ENCODE data around the gene FCRLA.
"Not testable (repeated sequence)": the region's sequence is repeated elsewhere in the genome, so short reads cannot be mapped to it uniquely, and the experiment has no call there.

FCRLA gene

DNA sequence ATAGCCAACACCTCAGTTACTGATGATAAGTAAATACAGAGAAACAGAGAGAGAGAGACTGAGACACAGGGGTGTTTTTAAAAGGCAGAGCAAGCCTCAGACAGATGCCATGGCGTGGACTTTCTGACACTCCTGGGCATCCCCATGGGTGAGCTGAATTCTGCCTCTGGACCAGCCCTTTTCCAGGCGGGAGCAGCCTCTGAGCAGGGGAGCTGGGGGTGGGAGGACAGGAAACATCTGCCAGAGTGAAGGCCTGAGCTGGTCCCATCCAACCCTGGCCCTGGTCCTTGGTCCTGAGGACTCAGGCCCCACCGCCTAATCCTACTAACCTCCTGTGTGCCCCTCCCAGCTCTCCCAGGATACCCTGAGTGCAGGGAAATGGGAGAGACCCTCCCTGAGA is 32.1 kb upstream of the FCRLA start:
- not testable (repeated sequence) for H3K4me1 ChIP-seq (ENCODE audit: control insufficient read depth, insufficient read depth, low read length); H3K27ac ChIP-seq (ENCODE audit: insufficient read depth, low read depth, low read length, poor library complexity, severe bottlenecking); H3K27me3 ChIP-seq (ENCODE audit: control insufficient read depth, insufficient read depth, low read length, poor library complexity, severe bottlenecking); H3K36me3 ChIP-seq (ENCODE audit: control insufficient read depth, insufficient read depth, low read length); H3K9me3 ChIP-seq (ENCODE audit: control insufficient read depth, low read length); H3K4me3 ChIP-seq (ENCODE audit: insufficient read depth, low read depth, low read length)
- 80 to 91% methylated on average over 2 to 3 of the region's 3 CpGs for WGBS, 2 experiments

- 93 to 95% methylated on average over 2 of the region's 2 CpGs for WGBS, 2 experiments
- Histone ChIP-seq H3K27ac (ENCODE audit: insufficient read depth, low read depth, low read length, poor library complexity, severe bottlenecking) (no peak overlapping the region), H3K27me3 (ENCODE audit: control insufficient read depth, insufficient read depth, low read length, poor library complexity, severe bottlenecking) (no peaks in the 10 kb centered on the region), H3K36me3 (ENCODE audit: control insufficient read depth, insufficient read depth, low read length) (no peaks in the 10 kb centered on the region), H3K9me3 (ENCODE audit: control insufficient read depth, low read length) (no peaks in the 10 kb centered on the region), H3K4me3 (ENCODE audit: insufficient read depth, low read depth, low read length) (no peak overlapping the region), H3K4me1 (ENCODE audit: control insufficient read depth, insufficient read depth, low read length) (no peaks in the 10 kb centered on the region)
Measured at GRCh38 chr1:161676441-161676840, 30.6 kb upstream of the FCRLA start.

DNA sequence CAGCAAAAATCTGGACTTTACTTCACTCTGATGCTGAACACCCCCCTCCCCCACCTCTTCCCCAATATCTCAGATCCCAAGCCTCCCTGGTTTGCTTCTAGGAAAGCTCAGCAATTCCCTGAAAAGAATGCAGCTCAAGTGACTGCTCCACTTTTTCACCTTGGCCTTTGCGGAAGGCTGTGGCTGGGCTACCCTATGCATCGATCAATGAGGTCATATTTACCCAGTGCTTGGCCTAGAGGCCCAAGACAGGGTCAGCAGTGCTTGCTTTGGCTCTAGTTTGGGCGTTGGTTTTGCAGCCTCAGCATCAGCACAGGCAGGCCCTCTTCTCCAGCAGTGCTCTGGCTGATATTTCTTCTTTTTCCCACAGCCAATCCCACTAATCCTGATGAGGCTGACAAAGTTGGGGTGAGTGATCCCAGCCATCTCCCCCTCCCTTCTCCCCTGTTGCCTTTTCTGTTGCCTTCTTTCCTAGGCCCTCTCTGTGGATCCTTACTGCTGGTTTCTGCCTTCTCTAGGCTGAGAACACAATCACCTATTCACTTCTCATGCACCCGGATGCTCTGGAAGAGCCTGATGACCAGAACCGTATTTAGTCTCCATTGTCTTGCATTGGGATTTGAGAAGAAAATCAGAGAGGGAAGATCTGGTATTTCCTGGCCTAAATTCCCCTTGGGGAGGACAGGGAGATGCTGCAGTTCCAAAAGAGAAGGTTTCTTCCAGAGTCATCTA is 29.9 kb upstream of the FCRLA start:
- Histone ChIP-seq H3K4me3 (ENCODE audit: insufficient read depth, low read depth, low read length) (no peak overlapping the region), H3K4me1 (ENCODE audit: control insufficient read depth, insufficient read depth, low read length) (no peaks in the 10 kb centered on the region), H3K27ac (ENCODE audit: insufficient read depth, low read depth, low read length, poor library complexity, severe bottlenecking) (no peak overlapping the region), H3K9me3 (ENCODE audit: control insufficient read depth, low read length) (no peaks in the 10 kb centered on the region), H3K36me3 (ENCODE audit: control insufficient read depth, insufficient read depth, low read length) (no peaks in the 10 kb centered on the region), H3K27me3 (ENCODE audit: control insufficient read depth, insufficient read depth, low read length, poor library complexity, severe bottlenecking) (no peaks in the 10 kb centered on the region)
- WGBS, 2 experiments, result 88 to 90% methylated on average over 5 of the region's 5 CpGs

GRCh38 chr1:161678500-161678899 is 28.5 kb upstream of the FCRLA start:
- Histone ChIP-seq H3K36me3 (ENCODE audit: control insufficient read depth, insufficient read depth, low read length) (no peaks in the 10 kb centered on the region), H3K27ac (ENCODE audit: insufficient read depth, low read depth, low read length, poor library complexity, severe bottlenecking) (no peak overlapping the region), H3K27me3 (ENCODE audit: control insufficient read depth, insufficient read depth, low read length, poor library complexity, severe bottlenecking) (no peaks in the 10 kb centered on the region), H3K4me3 (ENCODE audit: insufficient read depth, low read depth, low read length) (no peak overlapping the region), H3K4me1 (ENCODE audit: control insufficient read depth, insufficient read depth, low read length) (no peaks in the 10 kb centered on the region), H3K9me3 (ENCODE audit: control insufficient read depth, low read length) (no peaks in the 10 kb centered on the region)
- 91 to 98% methylated on average over 1 to 3 of the region's 3 CpGs for WGBS, 2 experiments

GRCh38 chr1:161681879-161682278 is 25.1 kb upstream of the FCRLA start:
- no peaks in the 10 kb centered on the region for H3K27me3 ChIP-seq (ENCODE audit: control insufficient read depth, insufficient read depth, low read length, poor library complexity, severe bottlenecking)
- no peak overlapping the region for H3K27ac ChIP-seq (ENCODE audit: insufficient read depth, low read depth, low read length, poor library complexity, severe bottlenecking)
- no peaks in the 10 kb centered on the region for H3K4me1 ChIP-seq (ENCODE audit: control insufficient read depth, insufficient read depth, low read length)
- H3K4me3 ChIP-seq (ENCODE audit: insufficient read depth, low read depth, low read length), result no peak overlapping the region
- WGBS, 2 experiments, result 93 to 97% methylated on average over 2 to 3 of the region's 3 CpGs
- no peaks in the 10 kb centered on the region for H3K9me3 ChIP-seq (ENCODE audit: control insufficient read depth, low read length)
- H3K36me3 ChIP-seq (ENCODE audit: control insufficient read depth, insufficient read depth, low read length), result no peaks in the 10 kb centered on the region

DNA sequence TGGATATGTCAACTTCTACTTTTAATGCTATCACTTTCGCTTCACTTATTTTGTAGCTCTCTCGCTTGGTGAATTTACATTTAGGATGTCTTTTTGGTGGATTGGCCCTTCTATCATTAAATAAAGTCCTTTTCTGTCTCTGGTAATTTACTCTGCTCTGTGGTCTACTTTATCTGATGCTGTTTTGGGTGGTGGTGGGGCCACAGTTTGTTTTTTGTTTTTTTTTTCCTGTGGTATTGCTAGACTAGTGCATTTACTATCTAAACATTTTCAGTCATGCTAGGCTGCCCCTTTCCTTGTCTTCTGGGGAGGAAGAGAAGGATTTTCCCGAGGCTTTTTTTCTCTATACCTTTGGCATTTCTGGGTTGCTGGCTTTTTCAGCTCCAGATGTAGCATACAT is 18.1 kb upstream of the FCRLA start:
- Histone ChIP-seq H3K9me3 (ENCODE audit: control insufficient read depth, low read length) (no peaks in the 10 kb centered on the region), H3K4me3 (ENCODE audit: insufficient read depth, low read depth, low read length) (no peak overlapping the region), H3K27me3 (ENCODE audit: control insufficient read depth, insufficient read depth, low read length, poor library complexity, severe bottlenecking) (no peaks in the 10 kb centered on the region), H3K27ac (ENCODE audit: insufficient read depth, low read depth, low read length, poor library complexity, severe bottlenecking) (no peak overlapping the region), H3K36me3 (ENCODE audit: control insufficient read depth, insufficient read depth, low read length) (no peaks in the 10 kb centered on the region), H3K4me1 (ENCODE audit: control insufficient read depth, insufficient read depth, low read length) (no peaks in the 10 kb centered on the region)
- WGBS, 2 experiments, result 86 to 88% methylated on average over 2 to 3 of the region's 3 CpGs

DNA sequence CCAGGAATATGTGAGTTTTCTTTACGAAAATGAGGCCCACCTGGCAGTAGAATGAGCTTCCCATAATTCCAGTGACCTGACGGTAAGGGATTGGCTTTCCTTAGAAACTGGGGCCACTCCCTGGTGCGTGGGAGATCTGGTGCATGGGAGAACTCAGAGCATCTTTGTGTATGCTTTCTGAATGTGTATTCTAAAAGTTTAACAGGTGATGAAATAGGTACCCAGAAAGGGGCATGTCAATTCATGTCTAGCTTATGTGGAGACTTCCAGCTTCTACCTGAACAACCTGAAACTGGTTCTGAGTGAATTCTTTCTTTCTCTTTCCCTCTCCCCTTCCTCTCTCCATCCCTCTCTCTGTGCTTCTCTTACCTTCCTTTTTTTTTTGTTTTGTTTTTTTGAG is 15.2 kb upstream of the FCRLA start:
- 87 to 89% methylated on average over 3 of the region's 3 CpGs for WGBS, 2 experiments
- H3K4me3 ChIP-seq (ENCODE audit: insufficient read depth, low read depth, low read length), result no peak overlapping the region
- no peak overlapping the region for H3K27ac ChIP-seq (ENCODE audit: insufficient read depth, low read depth, low read length, poor library complexity, severe bottlenecking)
- H3K4me1 ChIP-seq (ENCODE audit: control insufficient read depth, insufficient read depth, low read length), result no peaks in the 10 kb centered on the region
- no peaks in the 10 kb centered on the region for H3K27me3 ChIP-seq (ENCODE audit: control insufficient read depth, insufficient read depth, low read length, poor library complexity, severe bottlenecking)
- no peaks in the 10 kb centered on the region for H3K36me3 ChIP-seq (ENCODE audit: control insufficient read depth, insufficient read depth, low read length)
- H3K9me3 ChIP-seq (ENCODE audit: control insufficient read depth, low read length), result no peaks in the 10 kb centered on the region

GRCh38 chr1:161693020-161693712 is 13.9 kb upstream of the FCRLA start:
- H3K4me1 ChIP-seq (ENCODE audit: control insufficient read depth, insufficient read depth, low read length); H3K27me3 ChIP-seq (ENCODE audit: control insufficient read depth, insufficient read depth, low read length, poor library complexity, severe bottlenecking); H3K9me3 ChIP-seq (ENCODE audit: control insufficient read depth, low read length); H3K36me3 ChIP-seq (ENCODE audit: control insufficient read depth, insufficient read depth, low read length); H3K4me3 ChIP-seq (ENCODE audit: insufficient read depth, low read depth, low read length); H3K27ac ChIP-seq (ENCODE audit: insufficient read depth, low read depth, low read length, poor library complexity, severe bottlenecking): not testable (repeated sequence)
- WGBS, 2 experiments, result 89% methylated on average over 14 of the region's 14 CpGs

DNA sequence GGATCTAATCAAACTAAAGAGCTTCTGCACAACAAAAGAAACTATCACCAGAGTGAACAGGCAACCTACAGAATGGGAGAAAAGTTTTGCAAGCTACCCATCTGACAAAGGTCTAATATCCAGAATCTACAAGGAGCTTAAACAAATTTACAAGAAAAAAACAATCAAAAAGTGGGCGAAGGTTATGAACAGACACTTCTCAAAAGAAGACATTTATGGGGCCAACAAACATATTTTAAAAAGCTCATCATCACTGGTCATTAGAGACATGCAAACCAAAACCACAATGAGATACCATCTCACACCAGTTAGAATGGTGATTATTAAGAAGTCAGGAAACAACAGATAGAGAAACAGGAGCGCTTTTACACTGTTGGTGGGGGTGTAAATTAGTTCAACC is 8.7 kb upstream of the FCRLA start:
- 82 to 89% methylated on average over 2 of the region's 2 CpGs for WGBS, 2 experiments
- H3K9me3 ChIP-seq (ENCODE audit: control insufficient read depth, low read length), result not testable (repeated sequence)

DNA sequence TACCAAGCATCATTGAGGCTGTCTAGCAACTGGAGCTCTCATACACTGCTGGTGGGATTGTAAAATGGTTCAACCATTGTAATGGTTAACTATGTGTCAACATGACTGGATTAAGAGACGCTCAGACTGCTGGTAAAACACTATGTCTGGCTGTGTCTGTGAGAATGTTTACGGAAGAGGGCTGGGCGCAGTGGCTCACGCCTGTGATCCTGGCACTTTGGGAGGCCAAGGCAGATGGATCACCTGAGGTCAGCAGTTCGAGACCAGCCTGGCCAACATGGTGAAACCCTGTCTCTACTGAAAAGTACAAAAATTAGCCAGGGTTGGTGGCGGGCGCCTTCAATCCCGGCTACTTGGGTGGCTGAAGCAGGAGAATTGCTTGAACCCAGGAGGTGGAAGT is 4.8 kb upstream of the FCRLA start:
- H3K27ac ChIP-seq (ENCODE audit: insufficient read depth, low read depth, low read length, poor library complexity, severe bottlenecking), result no peak overlapping the region
- no peak overlapping the region for H3K4me3 ChIP-seq (ENCODE audit: insufficient read depth, low read depth, low read length)
- 86 to 88% methylated on average over 8 of the region's 8 CpGs for WGBS, 2 experiments
- no peaks in the 10 kb centered on the region for H3K9me3 ChIP-seq (ENCODE audit: control insufficient read depth, low read length)
- H3K4me1 ChIP-seq (ENCODE audit: control insufficient read depth, insufficient read depth, low read length), result no peaks in the 10 kb centered on the region
- no peaks in the 10 kb centered on the region for H3K36me3 ChIP-seq (ENCODE audit: control insufficient read depth, insufficient read depth, low read length)
- no peaks in the 10 kb centered on the region for H3K27me3 ChIP-seq (ENCODE audit: control insufficient read depth, insufficient read depth, low read length, poor library complexity, severe bottlenecking)

More for the DNA sequence above, 8.7 kb upstream of the FCRLA start:
- H3K4me3 ChIP-seq (ENCODE audit: insufficient read depth, low read depth, low read length); H3K27ac ChIP-seq (ENCODE audit: insufficient read depth, low read depth, low read length, poor library complexity, severe bottlenecking); H3K27me3 ChIP-seq (ENCODE audit: control insufficient read depth, insufficient read depth, low read length, poor library complexity, severe bottlenecking); H3K36me3 ChIP-seq (ENCODE audit: control insufficient read depth, insufficient read depth, low read length); H3K4me1 ChIP-seq (ENCODE audit: control insufficient read depth, insufficient read depth, low read length): not testable (repeated sequence)

Data from ectodermal cell (in vitro differentiated cells).